GM12878 (cell line): ENCODE results near the gene RFXAP. TPM values are rescaled to one million over a fixed set of nuclear protein-coding genes. Genes with fewer than 3 reads are reported as not detected.

Source experiments
- ATAC-seq: fragments of 200-7000 bp; cut with Tn5 transposase; 3 replicates; pipeline ENCODE4 v1.9.1; 2020; ENCODE audit warnings: mild to moderate bottlenecking, moderate library complexity
- BruUV-seq: library from RNA; stranded (reverse); fragments of 400-500 nt; replicated peaks from 2 replicates; lab custom pipeline; 2021; lab: Mats Ljungman, UMichigan
- CTCF ChIA-PET: fragments of 300-600 bp; sonication (Branson Sonifier 250); formaldehyde crosslinking; extraction: SDS; loops from one replicate; lab custom pipeline; 2021; ENCODE audit warnings: inconsistent platforms; lab: Yijun Ruan, JAX
- POLR2A ChIA-PET: fragments of 350-600 bp; formaldehyde crosslinking; extraction: SDS; loops from one replicate; lab custom pipeline; 2021; ENCODE audit warnings: inconsistent platforms; lab: Charles Lee
- RAD21 ChIA-PET: fragments of 300-600 bp; sonication (Branson Sonifier 250); formaldehyde crosslinking; loops from one replicate; lab custom pipeline; 2023; ENCODE audit warnings: antibody characterized with exemption; ENCODE audit not compliant: unreplicated experiment; lab: Charles Lee
- SMC1A ChIA-PET: fragments of 300-600 bp; sonication (Branson Sonifier 250); formaldehyde crosslinking; loops from one replicate; lab custom pipeline; 2023; ENCODE audit not compliant: unreplicated experiment, uncharacterized antibody; lab: Charles Lee
- DNase-seq: peaks from one replicate; pipeline ENCODE4 v3.0.0-alpha.2; 2011; ENCODE audit warnings: low read depth, low spot score
- FAIRE-seq: peaks from 3 replicates; lab custom pipeline; 2011; peaks lifted over from hg19 to GRCh38; lab: Jason Lieb, UNC
- H2AFZ ChIP-seq: 2 replicates; pipeline ENCODE4 v1.6.0; 2011; ENCODE audit warnings: low read depth, low read length, control low read depth; ENCODE audit not compliant: control insufficient read depth
- H3K27ac ChIP-seq: 2 replicates; pipeline ENCODE4 v1.5.1; 2011; ENCODE audit warnings: control low read depth; ENCODE audit not compliant: control insufficient read depth, insufficient read depth
- H3K27me3 ChIP-seq, 2 experiments: replicated peaks in 1 of 2; 2 replicates each; pipeline versions ENCODE4 v1.6.0 to v1.6.1; 2011; ENCODE audit warnings: low read length in 1 of 2; ENCODE audit not compliant: control insufficient read depth in 2 of 2, insufficient read depth in 2 of 2
- H3K36me3 ChIP-seq, 2 experiments: 2 replicates each; pipeline ENCODE4 v1.5.1; 2011; ENCODE audit warnings: low read length in 1 of 2; ENCODE audit not compliant: control insufficient read depth in 2 of 2, insufficient read depth in 2 of 2
- H3K4me1 ChIP-seq: 2 replicates; pipeline ENCODE4 v1.6.1; 2011; ENCODE audit warnings: mild to moderate bottlenecking, low read length, moderate library complexity, mixed read lengths; ENCODE audit not compliant: control insufficient read depth, insufficient read depth
- H3K4me2 ChIP-seq: 2 replicates; pipeline ENCODE4 v1.6.0; 2011; ENCODE audit warnings: control low read depth; ENCODE audit not compliant: control insufficient read depth, insufficient read depth
- H3K4me3 ChIP-seq: fragments of 200-600 bp; sonication (generic); 2 replicates; pipeline ENCODE4 v1.5.1; 2016
- H3K79me2 ChIP-seq: 2 replicates; pipeline ENCODE4 v1.6.0; 2011; ENCODE audit warnings: low read length; ENCODE audit not compliant: control insufficient read depth, insufficient read depth
- H3K9ac ChIP-seq: 2 replicates; pipeline ENCODE4 v1.8.0; 2011; ENCODE audit warnings: low read length, control low read depth, mixed read lengths; ENCODE audit not compliant: control insufficient read depth, insufficient read depth
- H3K9me3 ChIP-seq: replicated peaks from 3 replicates; pipeline ENCODE4 v1.5.1; 2011; ENCODE audit warnings: mild to moderate bottlenecking, low read length; ENCODE audit not compliant: control insufficient read depth, insufficient read depth
- H4K20me1 ChIP-seq: 2 replicates; pipeline ENCODE4 v1.6.0; 2011; ENCODE audit not compliant: control insufficient read depth, insufficient read depth
- ATF2 ChIP-seq: IDR thresholded peaks from 2 replicates; pipeline ENCODE4 v1.6.1; 2012; ENCODE audit warnings: low read length, inconsistent platforms
- BRCA1 ChIP-seq: IDR thresholded peaks from 2 replicates; pipeline ENCODE4 v1.6.1; 2011; ENCODE audit warnings: low read depth, low read length, improper control_type of control experiment
- MAX ChIP-seq: IDR thresholded peaks from 2 replicates; pipeline ENCODE4 v1.6.1; 2012; ENCODE audit warnings: low read depth, low read length, improper control_type of control experiment
- MLLT1 ChIP-seq: fragments of 450-650 bp; IDR thresholded peaks from 2 replicates; pipeline ENCODE4 v1.6.1; 2016; ENCODE audit warnings: mild to moderate bottlenecking
- NFYA ChIP-seq: IDR thresholded peaks from 2 replicates; pipeline ENCODE4 v1.6.1; 2011; ENCODE audit warnings: low read depth, mild to moderate bottlenecking, low read length, improper control_type of control experiment, borderline replicate concordance
- NRF1 ChIP-seq: conservative IDR thresholded peaks from 2 replicates; pipeline ENCODE4 v1.6.1; 2011; ENCODE audit warnings: mild to moderate bottlenecking, low read depth, low read length, improper control_type of control experiment
- RB1 ChIP-seq: fragments of 450-650 bp; formaldehyde crosslinking; IDR thresholded peaks from 2 replicates; pipeline ENCODE4 v1.6.1; 2017; ENCODE audit warnings: mild to moderate bottlenecking, borderline replicate concordance
- RCOR1 ChIP-seq: conservative IDR thresholded peaks from 2 replicates; pipeline ENCODE4 v1.6.1; 2012; ENCODE audit warnings: low read depth, low read length, improper control_type of control experiment
- RELA ChIP-seq: fragments of 450-650 bp; IDR thresholded peaks from 2 replicates; pipeline ENCODE4 v1.8.0; 2014; ENCODE audit warnings: borderline replicate concordance; ENCODE audit not compliant: partially characterized antibody
- USF1 ChIP-seq: IDR thresholded peaks from 2 replicates; pipeline ENCODE4 v1.6.1; 2011; ENCODE audit warnings: borderline replicate concordance, low read depth, mild to moderate bottlenecking, moderate library complexity, mixed read lengths, low read length; ENCODE audit not compliant: insufficient read depth; ENCODE audit errors: extremely low read length
- YY1 ChIP-seq: IDR thresholded peaks from 2 replicates; pipeline ENCODE4 v1.6.1; 2011; ENCODE audit warnings: low read depth, mild to moderate bottlenecking, low read length
- ZNF24 ChIP-seq: fragments of 450-650 bp; IDR thresholded peaks from 2 replicates; pipeline ENCODE4 v1.6.1; 2017; ENCODE audit warnings: antibody characterized with exemption, mild to moderate bottlenecking
- WGBS: methylation state at CpG from one replicate; pipeline ENCODE4 v1.1.6; 2016; ENCODE audit warnings: low lambda C conversion rate; ENCODE audit not compliant: insufficient replicate concordance, insufficient coverage; ENCODE audit errors: missing lambda C conversion rate; 5-methylcytosine and 5-hydroxymethylcytosine counted together
- in situ Hi-C: fragments of 300-500 bp; cut with MboI; formaldehyde crosslinking; loops from 9 replicates; pipeline ENCODE4 v1.14.3; 2018; ENCODE audit warnings: mixed read lengths
- intact Hi-C: fragments of 100-400 bp; cut with micrococcal nuclease; formaldehyde crosslinking; loops from one replicate; pipeline ENCODE4 v1.14.2; 2022; ENCODE audit not compliant: unreplicated experiment
- polyA plus RNA-seq, 11 experiments: library from polyadenylated mRNA; depleted of rRNA in 4 of 11; unstranded in 6 of 11; stranded (reverse) in 5 of 11; fragments of >200 nt; fragmentation: Nextera tagmentation in 4 of 11; fragmentation: Illumina TruSeq in 1 of 11; extraction: Ambion mirVana in 4 of 11; extraction: Trizol in 1 of 11; gene quantifications; 1 replicate in 1 of 11; 2 replicates in 10 of 11; pipeline versions ENCODE4 v1.2.1 to v1.2.3, GENCODE V29; 2011 to 2016; ENCODE audit warnings: inconsistent platforms in 2 of 11, missing spikeins in 2 of 11, low read depth in 1 of 11
- total RNA-seq, 4 experiments: library from RNA; depleted of rRNA in 3 of 4; stranded (reverse); fragments of >200 nt in 3 of 4; fragmentation: Illumina TruSeq in 1 of 4; extraction: Trizol in 1 of 4; gene quantifications; 2 replicates each; pipeline versions ENCODE4 v1.2.1 to v1.2.3, GENCODE V29; 2013 to 2021
- TF ChIP-seq, protein P1 (sequence below): fragments of 450-650 bp; IDR thresholded peaks from 2 replicates; pipeline ENCODE4 v1.6.1; 2016; ENCODE audit warnings: mild to moderate bottlenecking, moderate library complexity, borderline replicate concordance

The RFXAP gene
- total and polyA plus RNA-seq, 10 of the 15 experiments (the other 5 are each of a cell fraction or from before 2014, with no cell fraction given), result 3.4 to 13.3 (median 7.7) TPM

- Histone ChIP-seq H3K4me3 (no peak overlapping the region), H3K4me2 (no peak overlapping the region), H3K9me3 (no peaks in the 10 kb centered on the region), H4K20me1 (no peaks in the 10 kb centered on the region), H3K27me3 (no peaks in the 10 kb centered on the region), H2AFZ (no peak overlapping the region), H3K9ac (no peak overlapping the region), H3K27ac (no peak overlapping the region), H3K36me3 (no peaks in the 10 kb centered on the region; a peak in 1 of 4 replicates), H3K4me1 (no peaks in the 10 kb centered on the region), H3K79me2 (no peaks in the 10 kb centered on the region)
- ChIA-PET SMC1A (interaction anchor here (1.1 to 2.0 kb wide), 3 partner anchors 383 to 420 kb away, joined by 3 to 9 read pairs (median 4); no protein-coding TSS in a partner anchor), RAD21 (interaction anchor here (1.1 kb wide), 1 partner anchor 140 kb away, joined by 4 read pairs; no protein-coding TSS in a partner anchor), POLR2A (interaction anchor here (0.5 to 0.6 kb wide), 2 partner anchors 163 to 178 kb away, joined by 3 read pairs; no protein-coding TSS in a partner anchor), CTCF (interaction anchor here (0.6 to 2.2 kb wide), 9 partner anchors 9 to 558 kb away, joined by 3 to 11 read pairs (median 4); no protein-coding TSS in a partner anchor)
- FAIRE-seq, result no peak
- TF ChIP-seq ATF2 (no peak), USF1 (no peak), BRCA1 (no peak), YY1 (no peak), MLLT1 (no peak), RB1 (no peak), MAX (no peak), NRF1 (no peak), RELA (no peak), NFYA (no peak), ZNF24 (no peak), RCOR1 (no peak)
- TF ChIP-seq, protein P1, sequence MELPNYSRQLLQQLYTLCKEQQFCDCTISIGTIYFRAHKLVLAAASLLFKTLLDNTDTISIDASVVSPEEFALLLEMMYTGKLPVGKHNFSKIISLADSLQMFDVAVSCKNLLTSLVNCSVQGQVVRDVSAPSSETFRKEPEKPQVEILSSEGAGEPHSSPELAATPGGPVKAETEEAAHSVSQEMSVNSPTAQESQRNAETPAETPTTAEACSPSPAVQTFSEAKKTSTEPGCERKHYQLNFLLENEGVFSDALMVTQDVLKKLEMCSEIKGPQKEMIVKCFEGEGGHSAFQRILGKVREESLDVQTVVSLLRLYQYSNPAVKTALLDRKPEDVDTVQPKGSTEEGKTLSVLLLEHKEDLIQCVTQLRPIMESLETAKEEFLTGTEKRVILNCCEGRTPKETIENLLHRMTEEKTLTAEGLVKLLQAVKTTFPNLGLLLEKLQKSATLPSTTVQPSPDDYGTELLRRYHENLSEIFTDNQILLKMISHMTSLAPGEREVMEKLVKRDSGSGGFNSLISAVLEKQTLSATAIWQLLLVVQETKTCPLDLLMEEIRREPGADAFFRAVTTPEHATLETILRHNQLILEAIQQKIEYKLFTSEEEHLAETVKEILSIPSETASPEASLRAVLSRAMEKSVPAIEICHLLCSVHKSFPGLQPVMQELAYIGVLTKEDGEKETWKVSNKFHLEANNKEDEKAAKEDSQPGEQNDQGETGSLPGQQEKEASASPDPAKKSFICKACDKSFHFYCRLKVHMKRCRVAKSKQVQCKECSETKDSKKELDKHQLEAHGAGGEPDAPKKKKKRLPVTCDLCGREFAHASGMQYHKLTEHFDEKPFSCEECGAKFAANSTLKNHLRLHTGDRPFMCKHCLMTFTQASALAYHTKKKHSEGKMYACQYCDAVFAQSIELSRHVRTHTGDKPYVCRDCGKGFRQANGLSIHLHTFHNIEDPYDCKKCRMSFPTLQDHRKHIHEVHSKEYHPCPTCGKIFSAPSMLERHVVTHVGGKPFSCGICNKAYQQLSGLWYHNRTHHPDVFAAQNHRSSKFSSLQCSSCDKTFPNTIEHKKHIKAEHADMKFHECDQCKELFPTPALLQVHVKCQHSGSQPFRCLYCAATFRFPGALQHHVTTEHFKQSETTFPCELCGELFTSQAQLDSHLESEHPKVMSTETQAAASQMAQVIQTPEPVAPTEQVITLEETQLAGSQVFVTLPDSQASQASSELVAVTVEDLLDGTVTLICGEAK, result no peak
- no peak for ATAC-seq
- BruUV-seq, result no TSS peak
- 96% methylated on average over 3 of the region's 3 CpGs for WGBS
- intact Hi-C loops, result loop anchor here (10.0 kb wide), 1 partner anchor 416 kb away; no protein-coding TSS in a partner anchor
- in situ Hi-C loops, result no loop called here
- no peak for DNase-seq
Observed at GRCh38 chr13:36840718-36841250, 21.8 kb downstream of the RFXAP start.
